ENCODE measurements around the gene TOMM34. TPM values are rescaled to one million over a fixed set of nuclear protein-coding genes. Genes with fewer than 3 reads are reported as not detected.

Gene TOMM34
- total RNA-seq, 2 experiments from 2014 or later: 5.6 to 5.9 TPM

GRCh38 chr20:44909872-44910689 lies 50.1 kb downstream of the TOMM34 start, which contains the start of gene PABPC1L:
Gene PABPC1L (plus strand): TSS chr20:44910060. CDS start chr20:44910144, 84 bp downstream.
- peaks cover 56% of the 10 kb centered on the region for H3K36me3 Mint-ChIP-seq (ENCODE audit: low read depth)
- H3K4me1 ChIP-seq (ENCODE audit: insufficient read depth, low read length): peaks cover 22% of the 10 kb centered on the region
- intact Hi-C loops (cut with DNase I, micrococcal nuclease): loop anchor here (2.0 to 5.0 kb wide), 5 partner anchors 21 to 381 kb away; partner anchors contain the start of gene TOMM34 (in 1 of the 2)

DNA sequence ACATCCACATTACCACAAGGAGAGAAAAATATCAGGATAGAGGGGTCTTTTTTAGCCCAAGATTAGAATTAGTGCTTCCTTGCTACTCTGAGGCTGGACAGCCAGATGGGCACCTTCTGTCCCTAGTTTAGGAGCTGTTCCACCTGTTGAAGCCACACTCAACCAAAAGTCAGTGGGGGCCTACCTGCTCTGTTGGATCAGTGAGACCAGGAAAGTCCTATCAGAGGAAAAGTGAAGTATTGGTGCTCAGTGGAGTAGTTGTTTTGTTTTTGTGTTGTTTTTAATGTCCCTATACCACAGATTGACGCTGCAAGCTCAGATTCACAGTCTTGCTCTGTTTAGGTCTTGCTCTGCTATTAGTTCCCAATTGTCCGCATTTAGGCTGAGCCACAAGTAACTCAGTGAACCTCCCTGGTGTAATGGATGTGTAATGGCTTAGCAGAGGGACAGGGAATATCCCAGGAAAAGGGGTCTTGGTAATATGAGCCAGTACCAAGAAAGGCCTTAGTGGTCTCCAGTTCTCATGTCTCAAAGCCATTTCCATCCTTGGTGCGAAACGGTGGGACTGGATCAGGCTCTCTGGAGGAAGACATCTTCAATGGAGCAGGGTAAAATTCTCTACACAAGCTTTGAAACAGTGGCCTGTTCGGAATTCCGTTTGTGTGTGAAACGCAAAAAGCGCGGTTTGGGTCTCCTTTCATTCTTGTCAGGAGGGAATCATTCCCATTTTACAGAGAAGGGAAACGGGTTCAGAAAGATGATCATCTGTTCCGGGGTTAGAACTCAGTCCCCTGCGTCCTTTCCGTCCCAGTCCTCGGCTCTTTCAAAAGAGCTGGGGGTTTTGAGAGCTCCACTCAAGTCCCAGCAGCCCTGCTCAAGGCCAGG lies 51.0 kb downstream of the TOMM34 start:
- TF ChIP-seq, protein P1, sequence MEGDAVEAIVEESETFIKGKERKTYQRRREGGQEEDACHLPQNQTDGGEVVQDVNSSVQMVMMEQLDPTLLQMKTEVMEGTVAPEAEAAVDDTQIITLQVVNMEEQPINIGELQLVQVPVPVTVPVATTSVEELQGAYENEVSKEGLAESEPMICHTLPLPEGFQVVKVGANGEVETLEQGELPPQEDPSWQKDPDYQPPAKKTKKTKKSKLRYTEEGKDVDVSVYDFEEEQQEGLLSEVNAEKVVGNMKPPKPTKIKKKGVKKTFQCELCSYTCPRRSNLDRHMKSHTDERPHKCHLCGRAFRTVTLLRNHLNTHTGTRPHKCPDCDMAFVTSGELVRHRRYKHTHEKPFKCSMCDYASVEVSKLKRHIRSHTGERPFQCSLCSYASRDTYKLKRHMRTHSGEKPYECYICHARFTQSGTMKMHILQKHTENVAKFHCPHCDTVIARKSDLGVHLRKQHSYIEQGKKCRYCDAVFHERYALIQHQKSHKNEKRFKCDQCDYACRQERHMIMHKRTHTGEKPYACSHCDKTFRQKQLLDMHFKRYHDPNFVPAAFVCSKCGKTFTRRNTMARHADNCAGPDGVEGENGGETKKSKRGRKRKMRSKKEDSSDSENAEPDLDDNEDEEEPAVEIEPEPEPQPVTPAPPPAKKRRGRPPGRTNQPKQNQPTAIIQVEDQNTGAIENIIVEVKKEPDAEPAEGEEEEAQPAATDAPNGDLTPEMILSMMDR (IDR thresholded peaks at IDR 0.05): no peak
- peaks cover 18% of the 10 kb centered on the region for H3K4me1 ChIP-seq (ENCODE audit: insufficient read depth, low read length)
- ChIA-PET CTCF (interaction anchor here (1.8 kb wide), 1 partner anchor 21 kb away, joined by 6 read pairs; no protein-coding TSS in a partner anchor), POLR2A (interaction anchor here (0.7 to 5.3 kb wide), 8 partner anchors 12 to 835 kb away, joined by 3 to 24 read pairs (median 6); partner anchors contain the start of gene YWHAB)
- peaks cover 40% of the 10 kb centered on the region for H3K36me3 ChIP-seq (ENCODE audit: insufficient read depth, low read length)
- H3K4me3 ChIP-seq (ENCODE audit: low read length): peak overlapping the region; percentile 86
- Mint-ChIP-seq H3K36me3 (ENCODE audit: low read depth) (peaks cover 60% of the 10 kb centered on the region), H3K4me3 (peak overlapping the region; percentile 85), H3K9me3 (no peaks in the 10 kb centered on the region), H3K27me3 (no peaks in the 10 kb centered on the region), H3K27ac (peak overlapping the region; percentile 68), H3K4me1 (ENCODE audit: low read depth) (peaks cover 27% of the 10 kb centered on the region)
- ATAC-seq (ENCODE audit: poor library complexity): no peak
- H3K27me3 ChIP-seq (ENCODE audit: control insufficient read depth in 1 of 2, insufficient read depth in 2 of 2, low read length in 2 of 2): no peaks in the 10 kb centered on the region
- intact Hi-C loops (cut with DNase I, micrococcal nuclease): loop anchor here (2.0 kb wide), 2 partner anchors 20 to 22 kb away; no protein-coding TSS in a partner anchor
- no peak for DNase-seq
- no peaks in the 10 kb centered on the region for H3K9me3 ChIP-seq (ENCODE audit: control insufficient read depth in 1 of 2, insufficient read depth in 1 of 2, low read length in 2 of 2)
- H3K27ac ChIP-seq (ENCODE audit: low read depth in 1 of 2, low read length in 2 of 2): no peak overlapping the region

More at GRCh38 chr20:44909872-44910689, 50.1 kb downstream of the TOMM34 start, which contains the start of gene PABPC1L:
- DNase-seq: peak; percentile 33 to 88 (median 74)
- Histone ChIP-seq H3K27ac (ENCODE audit: low read depth in 1 of 2, low read length in 2 of 2) (peak within 1 kb of the TSS in 1 of 2 donors; percentile 17), H3K27me3 (ENCODE audit: control insufficient read depth in 1 of 2, insufficient read depth in 2 of 2, low read length in 2 of 2) (no peaks in the 10 kb centered on the region), H3K4me3 (ENCODE audit: low read length) (peak within 1 kb of the TSS; percentile 86), H3K9me3 (ENCODE audit: control insufficient read depth in 1 of 2, insufficient read depth in 1 of 2, low read length in 2 of 2) (no peaks in the 10 kb centered on the region), H3K36me3 (ENCODE audit: insufficient read depth, low read length) (peaks cover 33% of the 10 kb centered on the region)
- POLR2A ChIA-PET: interaction anchor here (0.7 to 5.3 kb wide), 11 partner anchors 13 to 835 kb away, joined by 3 to 24 read pairs (median 6); partner anchors contain the start of genes TOMM34 and YWHAB
- Mint-ChIP-seq H3K27ac (peak within 1 kb of the TSS; percentile 68), H3K27me3 (no peaks in the 10 kb centered on the region), H3K9me3 (no peaks in the 10 kb centered on the region), H3K4me3 (peak within 1 kb of the TSS; percentile 85), H3K4me1 (ENCODE audit: low read depth) (peaks cover 36% of the 10 kb centered on the region)
- TF ChIP-seq, protein P1 (IDR thresholded peaks at IDR 0.05): no peak
- CTCF ChIA-PET: interaction anchor here (1.8 kb wide), 1 partner anchor 22 kb away, joined by 6 read pairs; no protein-coding TSS in a partner anchor
- peak; percentile 95 for ATAC-seq (ENCODE audit: poor library complexity)

- Mint-ChIP-seq H3K27ac (no peak overlapping the region), H3K27me3 (no peaks in the 10 kb centered on the region), H3K36me3 (ENCODE audit: low read depth) (peaks cover 94% of the 10 kb centered on the region), H3K9me3 (no peaks in the 10 kb centered on the region), H3K4me1 (ENCODE audit: low read depth) (peaks cover 40% of the 10 kb centered on the region), H3K4me3 (no peak overlapping the region)
- TF ChIP-seq, protein P1 (IDR thresholded peaks at IDR 0.05): no peak
- no peak for ATAC-seq (ENCODE audit: poor library complexity)
- peaks cover 18% of the 10 kb centered on the region for H3K4me1 ChIP-seq (ENCODE audit: insufficient read depth, low read length)
- H3K27ac ChIP-seq (ENCODE audit: low read depth in 1 of 2, low read length in 2 of 2): no peak overlapping the region
- H3K9me3 ChIP-seq (ENCODE audit: control insufficient read depth in 1 of 2, insufficient read depth in 1 of 2, low read length in 2 of 2): no peaks in the 10 kb centered on the region
- H3K27me3 ChIP-seq (ENCODE audit: control insufficient read depth in 1 of 2, insufficient read depth in 2 of 2, low read length in 2 of 2): no peaks in the 10 kb centered on the region
- peaks cover 77% of the 10 kb centered on the region for H3K36me3 ChIP-seq (ENCODE audit: insufficient read depth, low read length)
- intact Hi-C loops (cut with DNase I, micrococcal nuclease): no loop called here
- ChIA-PET POLR2A (no interaction called here), CTCF (no interaction called here)
- H3K4me3 ChIP-seq (ENCODE audit: low read length): no peak overlapping the region
- DNase-seq: no peak
Measured at GRCh38 chr20:44904377-44904776, 55.8 kb downstream of the TOMM34 start.

Measured in CD4-positive, alpha-beta T cell (primary cell).